Sigmoid colon (tissue), 7 donors: Measurements from ENCODE around the gene NHLRC1. TPM values are rescaled to one million over a fixed set of nuclear protein-coding genes. Genes with fewer than 3 reads are reported as not detected.
"Not testable (repeated sequence)": the region's sequence is repeated elsewhere in the genome, so short reads cannot be mapped to it uniquely, and the experiment has no call there.

ENCODE experiments used
- DNase-seq: peaks from one replicate; pipeline ENCODE4 v3.0.0-alpha.2; 2019
- H3K27ac ChIP-seq, 4 donors: fragments of 200-600 bp; sonication (generic); one replicate each; pipeline ENCODE4 v1.5.1; 2016 to 2019; ENCODE audit warnings: mild to moderate bottlenecking in 1 of 4
- H3K27me3 ChIP-seq, 3 donors: fragments of 200-600 bp; sonication (generic); one replicate each; pipeline ENCODE4 v1.5.1; 2019; ENCODE audit warnings: mild to moderate bottlenecking in 1 of 3
- H3K36me3 ChIP-seq, 4 donors: fragments of 200-600 bp; sonication (generic); one replicate each; pipeline ENCODE4 v1.5.1; 2016 to 2019
- H3K4me1 ChIP-seq, 4 donors: fragments of 200-600 bp; sonication (generic); one replicate each; pipeline ENCODE4 v1.5.1; 2017 to 2019
- H3K4me3 ChIP-seq, 4 donors: fragments of 200-600 bp; sonication (generic); one replicate each; pipeline ENCODE4 v1.5.1; 2017 to 2019; ENCODE audit warnings: mild to moderate bottlenecking in 2 of 4, moderate library complexity in 1 of 4
- H3K9me3 ChIP-seq, 4 donors: fragments of 200-600 bp in 3 of 4; sonication (generic) in 3 of 4; one replicate each; pipeline versions ENCODE4 v1.5.1 to v1.6.1; 2013 to 2019
- CTCF ChIP-seq, 4 experiments: fragments of 450-650 bp in 3 of 4; fragments of 200-600 bp in 1 of 4; IDR thresholded peaks; one replicate each; pipeline ENCODE4 v1.5.1; 2016 to 2019; ENCODE audit warnings: antibody characterized with exemption in 4 of 4, mild to moderate bottlenecking in 3 of 4, moderate library complexity in 2 of 4
- EP300 ChIP-seq, 4 donors: sonication (generic); formaldehyde crosslinking; IDR thresholded peaks; one replicate each; pipeline ENCODE4 v1.6.1; 2017; ENCODE audit warnings: antibody characterized with exemption in 4 of 4
- POLR2A ChIP-seq, 2 donors: fragments of 450-650 bp; IDR thresholded peaks; one replicate each; pipeline ENCODE4 v1.6.1; 2016; ENCODE audit warnings: antibody characterized with exemption in 2 of 2, mild to moderate bottlenecking in 2 of 2, moderate library complexity in 2 of 2
- POLR2AphosphoS5 ChIP-seq, 4 donors: sonication (generic); formaldehyde crosslinking; IDR thresholded peaks; one replicate each; pipeline ENCODE4 v1.6.1; 2017; ENCODE audit warnings: antibody characterized with exemption in 4 of 4
- WGBS, 2 donors: extraction: QIAGEN DNeasy Blood & Tissue Kit; methylation state at CpG; one replicate each; pipeline ENCODE4 v1.1.7; 2013; 5-methylcytosine and 5-hydroxymethylcytosine counted together
- intact Hi-C: fragments of 100-400 bp; cut with DNase I; formaldehyde crosslinking; loops from one replicate; pipeline ENCODE4 v1.15.1; 2023
- polyA plus RNA-seq, 3 donors: library from polyadenylated mRNA; stranded (reverse); fragments of 200-250 nt; gene quantifications; one replicate each; pipeline ENCODE4 v1.2.3, GENCODE V29; 2013
- total RNA-seq, 4 donors: library from RNA; depleted of rRNA; stranded (reverse); fragments of >200 nt; gene quantifications; one replicate each; pipeline ENCODE4 v1.1.0, GENCODE V29; 2016
- donor health status: healthy with polysubstance abuse.
- donor health status: Bipolar disorder and iron deficiency.
- donor health status: healthy.

NHLRC1 gene
- total and polyA plus RNA-seq, 7 donors: 1.2 to 3.0 (median 1.5) TPM

- Histone ChIP-seq H3K36me3 (peaks cover 0 to 10% (median 5%) of the 10 kb centered on the region in 4 donors), H3K27me3 (no peaks in the 10 kb centered on the region), H3K27ac (peak within 1 kb of the TSS; percentile 88 to 91 (median 90)), H3K4me3 (peak within 1 kb of the TSS; percentile 70 to 98 (median 94)), H3K9me3 (no peaks in the 10 kb centered on the region), H3K4me1 (peaks cover 0 to 21% (median 15%) of the 10 kb centered on the region in 4 donors)
- TF ChIP-seq EP300 (IDR thresholded peaks at IDR 0.05) (no peak), POLR2AphosphoS5 (IDR thresholded peaks at IDR 0.05) (peak; percentile 5 to 70 (median 18))
- 0 to 1% methylated on average over 87 of the region's 87 CpGs for WGBS, 2 donors
- DNase-seq: peak; percentile 99
- intact Hi-C loops: loop anchor here (1.0 to 10.0 kb wide), 4 partner anchors 52 to 451 kb away; partner anchors contain the start of genes DEK, KIF13A and NUP153
Measured at GRCh38 chr6:18155150-18155863, 32.8 kb upstream of the NHLRC1 start, which contains the start of gene KDM1B. KDM1B (plus strand) TSS chr6:18155422; CDS start chr6:18159896, 4,474 bp downstream.

- peak within 1 kb of the TSS; percentile 70 to 98 (median 94) for H3K4me3 ChIP-seq
- peak; percentile 73 for DNase-seq
- WGBS, 2 donors: 0% methylated on average over 34 of the region's 34 CpGs
- H3K27ac ChIP-seq: peak within 1 kb of the TSS; percentile 88 to 91 (median 90)
- peaks cover 0 to 21% (median 15%) of the 10 kb centered on the region in 4 donors for H3K4me1 ChIP-seq
- peaks cover 0 to 3% (median 0%) of the 10 kb centered on the region in 4 donors for H3K36me3 ChIP-seq
- no peak for TF ChIP-seq CTCF (IDR thresholded peaks at IDR 0.05)
- peak; percentile 88 to 94 (median 90) for TF ChIP-seq POLR2AphosphoS5 (IDR thresholded peaks at IDR 0.05)
- no peak for TF ChIP-seq EP300 (IDR thresholded peaks at IDR 0.05)
- peak; percentile 81 to 82 for TF ChIP-seq POLR2A (IDR thresholded peaks at IDR 0.05)
- no peaks in the 10 kb centered on the region for H3K27me3 ChIP-seq
- no peaks in the 10 kb centered on the region for H3K9me3 ChIP-seq
- intact Hi-C loops: loop anchor here (1.0 to 10.0 kb wide), 4 partner anchors 53 to 450 kb away; partner anchors contain the start of genes DEK, KIF13A and NUP153
Measured at GRCh38 chr6:18154507-18155149, 32.2 kb upstream of the NHLRC1 start, which contains the start of gene TPMT. TPMT (minus strand) TSS chr6:18155077; CDS start chr6:18149127, 5,950 bp downstream.

- Histone ChIP-seq H3K36me3 (peaks cover 0 to 9% (median 0%) of the 10 kb centered on the region in 4 donors), H3K4me1 (peaks cover 0 to 21% (median 15%) of the 10 kb centered on the region in 4 donors), H3K27ac (no peak overlapping the region), H3K27me3 (no peaks in the 10 kb centered on the region), H3K9me3 (no peaks in the 10 kb centered on the region), H3K4me3 (no peak overlapping the region)
- TF ChIP-seq CTCF (IDR thresholded peaks at IDR 0.05) (no peak), EP300 (IDR thresholded peaks at IDR 0.05) (no peak), POLR2AphosphoS5 (IDR thresholded peaks at IDR 0.05) (no peak), POLR2A (IDR thresholded peaks at IDR 0.05) (no peak)
- no peak for DNase-seq
- intact Hi-C loops: loop anchor here (10.0 kb wide), 1 partner anchor 449 kb away; the partner anchor contains the start of gene NUP153
Measured at GRCh38 chr6:18153311-18153703, 30.8 kb upstream of the NHLRC1 start.

- H3K27me3 ChIP-seq: no peaks in the 10 kb centered on the region
- WGBS, 2 donors: 83 to 86% methylated on average over 3 of the region's 3 CpGs
- peaks cover 0 to 21% (median 15%) of the 10 kb centered on the region in 4 donors for H3K4me1 ChIP-seq
- H3K4me3 ChIP-seq: no peak overlapping the region
- H3K9me3 ChIP-seq: no peaks in the 10 kb centered on the region
- intact Hi-C loops: loop anchor here (10.0 kb wide), 1 partner anchor 447 kb away; the partner anchor contains the start of gene NUP153
- H3K27ac ChIP-seq: no peak overlapping the region
- H3K36me3 ChIP-seq: peaks cover 0 to 22% (median 0%) of the 10 kb centered on the region in 4 donors
- DNase-seq: no peak
- TF ChIP-seq POLR2A (IDR thresholded peaks at IDR 0.05) (no peak), CTCF (IDR thresholded peaks at IDR 0.05) (no peak), POLR2AphosphoS5 (IDR thresholded peaks at IDR 0.05) (no peak), EP300 (IDR thresholded peaks at IDR 0.05) (no peak)
Measured at GRCh38 chr6:18151801-18152200, 29.3 kb upstream of the NHLRC1 start.

- Histone ChIP-seq H3K4me1 (peaks cover 0 to 20% (median 13%) of the 10 kb centered on the region in 4 donors), H3K36me3 (peaks cover 0 to 22% (median 0%) of the 10 kb centered on the region in 4 donors)
- H3K27ac ChIP-seq, H3K27me3 ChIP-seq, H3K4me3 ChIP-seq, H3K9me3 ChIP-seq, DNase-seq: not testable (repeated sequence)
- WGBS, 2 donors: 94 to 98% methylated on average over 3 of the region's 3 CpGs
- intact Hi-C loops: loop anchor here (10.0 kb wide), 1 partner anchor 447 kb away; the partner anchor contains the start of gene NUP153
Measured at GRCh38 chr6:18151391-18151790, 28.9 kb upstream of the NHLRC1 start.
